Mucosa of stomach (tissue), 1 donor: ENCODE results near the gene NPB.

Experiments used
- H3K27me3 ChIP-seq: one replicate; pipeline ENCODE4 v1.7.0; 2013; ENCODE audit warnings: mild to moderate bottlenecking, low read length; ENCODE audit not compliant: control insufficient read depth, insufficient read depth
- H3K36me3 ChIP-seq: one replicate; pipeline ENCODE4 v1.7.0; 2013; ENCODE audit warnings: low read length; ENCODE audit not compliant: control insufficient read depth, insufficient read depth
- H3K4me1 ChIP-seq: one replicate; pipeline ENCODE4 v1.7.0; 2013; ENCODE audit warnings: mild to moderate bottlenecking, low read length; ENCODE audit not compliant: control insufficient read depth, insufficient read depth
- H3K4me3 ChIP-seq: one replicate; pipeline ENCODE4 v1.7.0; 2013; ENCODE audit warnings: low read length
- H3K9ac ChIP-seq: one replicate; pipeline ENCODE4 v1.7.0; 2013; ENCODE audit warnings: mild to moderate bottlenecking, low read length, moderate library complexity
- H3K9me3 ChIP-seq: one replicate; pipeline ENCODE4 v1.7.0; 2013; ENCODE audit warnings: mild to moderate bottlenecking, low read length, moderate library complexity; ENCODE audit not compliant: control insufficient read depth
- donor health status: Pancreatic carcinoma.

The NPB gene

DNA sequence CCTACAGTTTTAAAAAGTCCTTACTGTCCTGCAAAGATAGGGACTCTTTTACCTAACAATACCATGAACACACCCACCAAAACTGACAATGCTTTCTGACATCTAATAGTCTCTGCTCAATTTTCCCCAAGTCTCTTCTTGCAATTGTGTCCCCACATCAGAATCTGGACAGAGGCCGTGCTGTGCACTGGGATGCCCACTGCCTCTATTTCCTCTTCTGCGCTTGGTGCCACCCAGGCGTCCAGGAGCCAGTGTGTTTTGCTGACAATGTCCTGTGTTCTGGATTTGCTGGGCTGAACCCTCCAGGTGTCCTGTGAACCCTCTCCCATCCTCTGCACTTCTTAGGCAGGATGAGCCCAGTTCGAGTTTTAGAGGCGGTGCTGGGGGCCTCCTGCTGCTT lies 24.5 kb upstream of the NPB start:
- Histone ChIP-seq H3K4me3 (no peak overlapping the region), H3K9me3 (no peaks in the 10 kb centered on the region), H3K36me3 (no peaks in the 10 kb centered on the region), H3K9ac (no peak overlapping the region), H3K27me3 (no peaks in the 10 kb centered on the region), H3K4me1 (peaks cover 7% of the 10 kb centered on the region)

DNA sequence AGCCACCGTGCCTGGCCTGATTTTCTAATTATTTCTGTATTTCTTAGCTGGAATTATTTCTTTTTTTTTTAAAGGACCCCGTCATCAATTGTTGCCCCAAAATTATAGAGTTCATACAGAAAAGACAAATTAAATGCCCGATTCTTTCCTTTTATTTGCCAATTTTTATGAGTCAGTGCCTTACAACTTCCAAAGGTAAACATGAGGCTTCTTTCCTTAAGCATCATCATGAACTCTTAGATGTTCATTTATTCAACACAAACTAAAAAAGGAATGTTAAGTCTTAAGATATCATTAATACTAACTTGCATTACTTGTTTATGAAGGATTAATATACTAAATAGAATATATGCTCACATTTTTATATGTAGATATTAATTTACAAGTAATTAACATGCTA lies 23.7 kb upstream of the NPB start:
- Histone ChIP-seq H3K4me1 (peaks cover 7% of the 10 kb centered on the region), H3K9me3 (no peaks in the 10 kb centered on the region), H3K9ac (no peak overlapping the region), H3K4me3 (no peak overlapping the region), H3K27me3 (no peaks in the 10 kb centered on the region), H3K36me3 (no peaks in the 10 kb centered on the region)

DNA sequence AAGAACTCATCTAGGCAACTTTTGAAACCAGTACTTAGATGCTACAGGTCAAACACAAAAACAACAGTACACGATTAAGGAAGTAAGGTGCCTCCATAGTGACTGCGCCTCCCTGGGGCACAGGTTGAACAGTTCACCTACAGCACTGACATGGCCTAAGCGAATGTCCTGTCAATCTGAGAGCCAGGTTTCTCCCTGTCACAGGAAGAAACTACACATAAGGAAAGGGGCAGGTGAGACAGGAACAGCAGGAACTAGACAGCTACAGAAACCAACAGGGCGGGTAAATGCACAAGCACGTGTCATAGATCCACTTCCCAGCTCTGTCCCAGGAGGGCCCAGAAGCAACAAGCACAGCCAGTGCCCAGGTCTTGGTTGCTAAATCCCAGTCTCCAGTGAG lies 22.9 kb upstream of the NPB start:
- H3K36me3 ChIP-seq: no peaks in the 10 kb centered on the region
- H3K9ac ChIP-seq: no peak overlapping the region
- H3K4me1 ChIP-seq: peaks cover 7% of the 10 kb centered on the region
- H3K27me3 ChIP-seq: no peaks in the 10 kb centered on the region
- no peaks in the 10 kb centered on the region for H3K9me3 ChIP-seq
- no peak overlapping the region for H3K4me3 ChIP-seq

DNA sequence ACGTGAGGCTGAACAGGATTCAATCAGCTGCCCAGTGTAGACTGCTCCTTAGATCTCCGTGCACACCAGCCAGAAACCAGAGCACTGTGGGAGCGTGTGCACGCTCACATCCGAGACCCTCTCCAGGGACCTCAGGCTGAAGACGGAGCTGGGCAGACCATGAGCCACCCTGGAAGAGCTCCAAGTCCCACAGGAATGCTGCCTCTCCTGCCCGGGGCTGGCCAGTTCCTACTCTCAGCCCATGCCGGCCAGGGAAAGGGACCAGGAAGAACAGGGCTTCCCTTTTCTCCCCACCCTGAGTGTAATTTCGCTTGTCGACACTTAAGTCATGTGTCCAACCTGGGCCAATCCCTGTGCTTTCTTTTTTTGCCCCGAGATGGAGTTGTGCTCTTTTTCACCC lies 17.5 kb upstream of the NPB start:
- Histone ChIP-seq H3K4me3 (no peak overlapping the region), H3K9me3 (no peaks in the 10 kb centered on the region), H3K36me3 (peaks cover 13% of the 10 kb centered on the region), H3K9ac (no peak overlapping the region), H3K27me3 (no peaks in the 10 kb centered on the region), H3K4me1 (peaks cover 3% of the 10 kb centered on the region)

DNA sequence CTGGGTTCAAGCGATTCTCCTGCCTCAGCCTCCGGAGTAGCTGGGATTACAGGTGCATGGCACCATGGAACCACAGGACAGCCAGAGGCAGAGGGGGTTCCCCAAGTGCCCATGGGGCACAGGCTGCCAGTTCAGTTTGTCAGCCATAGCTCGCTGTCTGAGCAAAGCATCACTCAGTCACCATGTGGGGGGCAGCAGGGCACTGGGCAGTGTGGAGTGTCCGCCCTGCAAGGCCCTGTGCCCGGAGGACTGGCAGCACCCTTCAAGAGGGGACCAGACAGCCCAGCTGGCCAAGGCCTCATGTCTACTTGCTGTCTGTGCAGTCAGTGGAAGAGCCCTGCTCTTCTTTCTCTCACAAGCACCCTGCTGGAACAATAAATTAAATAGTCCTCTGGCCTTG lies 17.1 kb upstream of the NPB start:
- no peaks in the 10 kb centered on the region for H3K9me3 ChIP-seq
- peaks cover 3% of the 10 kb centered on the region for H3K4me1 ChIP-seq
- H3K36me3 ChIP-seq: peaks cover 13% of the 10 kb centered on the region
- H3K27me3 ChIP-seq: no peaks in the 10 kb centered on the region
- H3K4me3 ChIP-seq: no peak overlapping the region
- no peak overlapping the region for H3K9ac ChIP-seq

DNA sequence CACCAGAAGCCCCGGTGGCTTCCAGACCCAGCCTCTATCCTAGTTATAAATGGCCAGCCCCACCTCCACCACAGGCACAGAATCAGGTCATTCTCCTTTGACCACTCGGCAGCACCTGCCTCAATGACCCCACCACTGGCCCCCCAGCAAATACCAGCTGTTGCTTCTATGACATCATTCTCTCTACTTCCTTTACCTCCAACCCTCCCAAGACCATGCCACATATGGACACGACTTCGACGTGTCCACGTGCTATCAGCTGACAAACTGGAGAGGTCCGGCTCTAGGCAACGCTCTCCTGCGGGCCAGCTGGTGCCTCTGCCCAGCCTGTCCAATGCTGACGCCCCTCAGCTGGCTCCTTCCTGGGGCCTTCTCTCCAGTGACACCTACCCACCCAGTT lies 16.6 kb upstream of the NPB start:
- peaks cover 8% of the 10 kb centered on the region for H3K4me1 ChIP-seq
- H3K4me3 ChIP-seq: no peak overlapping the region
- no peaks in the 10 kb centered on the region for H3K27me3 ChIP-seq
- no peak overlapping the region for H3K9ac ChIP-seq
- peaks cover 13% of the 10 kb centered on the region for H3K36me3 ChIP-seq
- H3K9me3 ChIP-seq: no peaks in the 10 kb centered on the region

DNA sequence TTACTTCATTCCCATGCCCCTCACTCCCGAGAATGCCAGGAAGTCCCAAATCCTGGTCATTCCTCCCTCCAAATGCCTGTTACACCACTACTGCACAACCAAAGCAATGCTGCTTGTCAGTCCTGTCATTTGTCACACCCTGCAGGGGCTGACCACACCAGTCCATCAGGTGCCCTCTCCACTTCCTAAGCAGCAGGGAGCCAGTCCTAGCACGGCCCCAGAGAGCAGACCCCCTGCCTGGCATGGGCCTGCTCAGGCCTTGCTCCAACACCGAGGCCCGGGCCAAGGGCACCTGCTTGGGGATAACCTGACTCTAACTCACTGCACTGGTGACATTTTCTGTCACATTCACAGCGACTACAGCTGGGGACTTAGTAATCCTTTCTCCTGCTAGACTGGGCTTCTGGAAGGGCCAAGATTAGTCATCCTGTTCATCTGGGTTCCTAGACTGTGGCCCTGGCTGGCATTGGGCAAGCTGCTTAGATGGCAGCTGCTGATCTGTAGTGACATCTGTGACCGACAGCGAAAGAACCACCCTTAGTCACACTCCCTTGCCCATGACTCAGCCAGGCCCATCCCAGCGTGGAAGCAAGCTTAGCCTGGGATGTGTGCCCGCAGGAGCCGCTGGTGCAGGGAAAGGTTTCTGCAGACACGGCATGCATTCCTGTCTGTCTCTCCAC lies 16.0 kb upstream of the NPB start:
- Histone ChIP-seq H3K9me3 (no peaks in the 10 kb centered on the region), H3K4me3 (no peak overlapping the region), H3K4me1 (peaks cover 10% of the 10 kb centered on the region), H3K27me3 (no peaks in the 10 kb centered on the region), H3K36me3 (peaks cover 13% of the 10 kb centered on the region), H3K9ac (no peak overlapping the region)

DNA sequence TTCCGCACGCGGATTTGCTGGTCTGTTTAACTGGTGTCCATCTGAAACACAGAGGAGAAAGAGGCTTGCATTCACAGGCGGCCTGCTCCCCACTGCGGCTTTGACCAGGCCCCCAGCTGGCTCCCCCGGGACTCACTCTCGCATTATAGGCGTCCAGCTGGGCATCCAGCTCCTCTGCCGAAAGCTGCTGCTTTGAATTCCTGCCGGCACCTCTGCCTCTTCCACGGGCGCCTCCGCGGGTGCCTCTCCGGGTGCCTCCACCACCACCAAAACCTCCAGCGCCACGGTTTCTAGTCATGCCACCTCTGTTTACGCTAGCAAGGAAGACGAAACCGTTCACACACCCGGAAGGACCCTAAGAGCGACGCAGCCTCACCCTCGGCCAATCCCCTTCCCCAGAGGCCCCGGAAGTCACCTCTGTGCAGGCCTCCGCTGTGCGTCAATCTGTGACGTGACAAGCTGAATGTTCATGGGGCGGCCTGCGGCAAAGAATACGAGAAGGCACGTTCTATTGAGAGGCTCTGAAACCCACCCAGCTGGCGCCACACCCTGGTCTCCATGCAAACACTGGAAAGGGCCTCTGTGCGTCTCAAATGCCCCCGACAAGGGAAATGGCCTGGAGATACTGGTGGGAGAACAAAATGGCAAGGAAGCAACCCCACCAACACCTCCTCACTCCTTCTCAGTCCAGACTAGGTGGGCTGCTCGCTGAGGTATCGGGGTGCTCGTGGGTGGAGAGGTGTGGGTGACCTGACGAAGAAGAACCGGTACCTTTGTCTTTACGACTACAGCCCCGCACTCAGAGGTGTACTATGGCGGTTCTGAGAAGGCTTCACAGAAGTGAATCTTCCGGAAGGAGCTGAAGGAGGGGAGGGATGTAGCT lies 13.7 kb upstream of the NPB start:
- no peak overlapping the region for H3K4me3 ChIP-seq
- peaks cover 10% of the 10 kb centered on the region for H3K4me1 ChIP-seq
- peaks cover 13% of the 10 kb centered on the region for H3K36me3 ChIP-seq
- H3K27me3 ChIP-seq: no peaks in the 10 kb centered on the region
- H3K9me3 ChIP-seq: no peaks in the 10 kb centered on the region
- no peak overlapping the region for H3K9ac ChIP-seq

DNA sequence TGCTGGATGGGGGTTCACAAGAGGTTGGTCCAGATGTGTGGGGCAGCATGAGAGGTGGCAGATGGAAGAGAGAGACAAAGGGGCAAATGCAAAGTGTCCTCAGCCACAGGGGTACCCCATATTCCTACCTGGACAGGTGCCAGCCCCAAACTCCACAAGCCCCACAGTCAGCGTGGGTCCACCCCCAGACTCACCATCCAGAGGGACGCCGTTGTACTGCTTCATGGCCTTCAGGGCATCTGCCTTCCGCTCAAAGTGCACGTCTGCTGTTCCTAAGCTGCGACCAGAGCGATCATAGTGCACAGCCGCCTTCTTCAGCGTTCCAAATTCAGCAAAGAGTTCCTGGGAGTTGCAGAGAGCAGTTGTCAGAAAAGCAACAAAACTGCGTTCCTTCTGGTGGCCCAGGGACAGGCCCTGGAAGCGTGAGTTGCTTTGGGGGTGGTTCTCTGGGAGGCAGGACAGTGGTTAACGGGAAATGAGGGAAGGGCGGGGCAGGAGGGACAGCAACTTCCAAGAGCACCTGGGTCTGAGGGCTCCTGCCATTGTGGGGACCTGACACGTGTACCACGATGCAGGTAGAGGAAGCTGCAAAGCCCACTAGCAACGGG lies 12.9 kb upstream of the NPB start:
- no peaks in the 10 kb centered on the region for H3K27me3 ChIP-seq
- H3K4me3 ChIP-seq: no peak overlapping the region
- H3K9me3 ChIP-seq: no peaks in the 10 kb centered on the region
- H3K4me1 ChIP-seq: peaks cover 10% of the 10 kb centered on the region
- no peak overlapping the region for H3K9ac ChIP-seq
- peaks cover 13% of the 10 kb centered on the region for H3K36me3 ChIP-seq

DNA sequence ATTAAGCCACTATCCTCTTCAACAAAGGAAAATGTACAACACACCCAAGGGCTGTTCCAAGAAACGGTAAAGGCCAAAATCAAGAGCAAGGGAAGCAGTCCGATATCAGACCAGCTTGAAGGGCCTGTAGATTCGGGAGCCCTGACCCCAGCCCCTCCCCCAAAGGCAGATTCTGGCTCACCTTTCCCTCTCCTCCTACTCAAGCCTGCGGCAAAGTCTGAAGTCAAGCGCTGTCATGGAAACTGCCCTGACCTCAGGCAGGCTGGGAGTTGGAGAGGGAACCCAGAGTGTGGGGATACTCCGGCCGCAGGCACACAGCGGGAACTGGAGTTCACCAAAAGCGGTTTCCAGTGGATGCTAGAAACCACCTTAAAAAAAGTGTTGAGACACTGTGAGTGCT lies 12.4 kb upstream of the NPB start:
- Histone ChIP-seq H3K4me3 (no peak overlapping the region), H3K36me3 (peaks cover 13% of the 10 kb centered on the region), H3K27me3 (no peaks in the 10 kb centered on the region), H3K9ac (no peak overlapping the region), H3K9me3 (no peaks in the 10 kb centered on the region), H3K4me1 (peaks cover 10% of the 10 kb centered on the region)

DNA sequence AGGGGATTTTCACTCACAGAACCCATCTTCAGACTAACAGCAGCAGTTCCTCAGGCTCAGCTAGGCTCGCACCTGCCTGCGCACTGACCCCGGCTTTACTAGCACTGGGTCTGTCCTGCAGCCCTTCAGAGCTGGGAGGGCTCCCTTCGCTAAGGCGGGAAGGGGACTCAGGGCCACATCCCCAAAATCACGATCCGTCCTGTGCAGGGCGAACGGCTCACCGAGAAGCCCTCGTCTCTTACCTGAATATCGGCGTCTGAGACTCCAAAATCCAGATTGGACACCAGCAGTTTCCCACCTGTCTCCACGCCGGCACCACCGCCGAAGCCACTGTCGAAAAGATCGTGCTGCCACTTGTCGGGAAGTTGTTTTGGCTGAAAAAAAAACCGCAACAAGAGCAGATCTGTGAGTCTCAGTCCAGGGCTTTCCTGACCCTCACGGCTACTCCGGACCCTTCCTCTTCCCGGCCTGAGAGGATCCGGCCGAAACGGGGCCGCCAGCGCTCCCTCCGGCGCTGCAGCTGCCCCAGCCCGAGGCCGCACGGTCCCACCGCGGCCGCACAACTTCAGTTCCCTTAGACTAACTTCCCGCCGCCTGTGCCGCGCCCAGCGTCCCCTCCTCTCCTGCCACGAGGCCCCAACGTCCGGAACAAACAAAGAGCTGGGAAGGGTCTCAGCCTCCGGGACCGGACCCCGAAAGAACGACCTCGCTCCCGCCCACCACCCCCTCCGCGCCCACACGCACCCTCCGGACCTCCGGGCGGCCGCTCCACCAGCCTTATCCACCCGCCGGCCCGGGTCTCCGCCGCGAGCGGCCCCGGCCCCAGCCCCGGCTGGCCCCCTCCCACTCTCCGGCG lies 11.4 kb upstream of the NPB start:
- Histone ChIP-seq H3K36me3 (peaks cover 7% of the 10 kb centered on the region), H3K4me3 (peak overlapping the region; percentile 3), H3K27me3 (no peaks in the 10 kb centered on the region), H3K9ac (peak overlapping the region; percentile 71), H3K4me1 (peaks cover 10% of the 10 kb centered on the region), H3K9me3 (no peaks in the 10 kb centered on the region)

DNA sequence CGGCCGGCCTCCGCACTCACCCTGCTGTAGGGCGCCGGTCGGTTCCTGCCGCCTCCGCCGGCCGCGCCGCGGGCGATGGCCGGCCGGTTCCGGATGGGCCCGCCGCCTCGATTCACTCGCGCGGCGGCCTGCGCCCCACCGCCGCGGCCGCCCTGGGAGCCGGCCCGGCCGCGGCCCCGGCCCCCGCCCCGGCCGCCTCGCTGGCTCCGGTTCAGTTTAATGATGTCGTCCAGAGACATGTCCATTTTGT lies 10.8 kb upstream of the NPB start:
- peaks cover 10% of the 10 kb centered on the region for H3K4me1 ChIP-seq
- H3K27me3 ChIP-seq: no peaks in the 10 kb centered on the region
- peaks cover 7% of the 10 kb centered on the region for H3K36me3 ChIP-seq
- peak overlapping the region; percentile 71 for H3K9ac ChIP-seq
- H3K9me3 ChIP-seq: no peaks in the 10 kb centered on the region
- no peak overlapping the region for H3K4me3 ChIP-seq
